GM12878 (cell line): ENCODE results near the gene IFT81. TPM values are rescaled to one million over a fixed set of nuclear protein-coding genes. Genes with fewer than 3 reads are reported as not detected.

Experiments used
- ATAC-seq: fragments of 200-7000 bp; cut with Tn5 transposase; 3 replicates; pipeline ENCODE4 v1.9.1; 2020; ENCODE audit warnings: mild to moderate bottlenecking, moderate library complexity
- BruUV-seq: library from RNA; stranded (reverse); fragments of 400-500 nt; replicated peaks from 2 replicates; lab custom pipeline; 2021; lab: Mats Ljungman, UMichigan
- CTCF ChIA-PET: fragments of 300-600 bp; sonication (Branson Sonifier 250); formaldehyde crosslinking; extraction: SDS; loops from one replicate; lab custom pipeline; 2021; ENCODE audit warnings: inconsistent platforms; lab: Yijun Ruan, JAX
- POLR2A ChIA-PET: fragments of 350-600 bp; formaldehyde crosslinking; extraction: SDS; loops from one replicate; lab custom pipeline; 2021; ENCODE audit warnings: inconsistent platforms; lab: Charles Lee
- RAD21 ChIA-PET: fragments of 300-600 bp; sonication (Branson Sonifier 250); formaldehyde crosslinking; loops from one replicate; lab custom pipeline; 2023; ENCODE audit warnings: antibody characterized with exemption; ENCODE audit not compliant: unreplicated experiment; lab: Charles Lee
- SMC1A ChIA-PET: fragments of 300-600 bp; sonication (Branson Sonifier 250); formaldehyde crosslinking; loops from one replicate; lab custom pipeline; 2023; ENCODE audit not compliant: unreplicated experiment, uncharacterized antibody; lab: Charles Lee
- DNase-seq: peaks from one replicate; pipeline ENCODE4 v3.0.0-alpha.2; 2011; ENCODE audit warnings: low read depth, low spot score
- FAIRE-seq: peaks from 3 replicates; lab custom pipeline; 2011; peaks lifted over from hg19 to GRCh38; lab: Jason Lieb, UNC
- H2AFZ ChIP-seq: 2 replicates; pipeline ENCODE4 v1.6.0; 2011; ENCODE audit warnings: low read depth, low read length, control low read depth; ENCODE audit not compliant: control insufficient read depth
- H3K27ac ChIP-seq: 2 replicates; pipeline ENCODE4 v1.5.1; 2011; ENCODE audit warnings: control low read depth; ENCODE audit not compliant: control insufficient read depth, insufficient read depth
- H3K27me3 ChIP-seq, 2 experiments: replicated peaks in 1 of 2; 2 replicates each; pipeline versions ENCODE4 v1.6.0 to v1.6.1; 2011; ENCODE audit warnings: low read length in 1 of 2; ENCODE audit not compliant: control insufficient read depth in 2 of 2, insufficient read depth in 2 of 2
- H3K36me3 ChIP-seq, 2 experiments: 2 replicates each; pipeline ENCODE4 v1.5.1; 2011; ENCODE audit warnings: low read length in 1 of 2; ENCODE audit not compliant: control insufficient read depth in 2 of 2, insufficient read depth in 2 of 2
- H3K4me1 ChIP-seq: 2 replicates; pipeline ENCODE4 v1.6.1; 2011; ENCODE audit warnings: mild to moderate bottlenecking, low read length, moderate library complexity, mixed read lengths; ENCODE audit not compliant: control insufficient read depth, insufficient read depth
- H3K4me2 ChIP-seq: 2 replicates; pipeline ENCODE4 v1.6.0; 2011; ENCODE audit warnings: control low read depth; ENCODE audit not compliant: control insufficient read depth, insufficient read depth
- H3K4me3 ChIP-seq: fragments of 200-600 bp; sonication (generic); 2 replicates; pipeline ENCODE4 v1.5.1; 2016
- H3K79me2 ChIP-seq: 2 replicates; pipeline ENCODE4 v1.6.0; 2011; ENCODE audit warnings: low read length; ENCODE audit not compliant: control insufficient read depth, insufficient read depth
- H3K9ac ChIP-seq: 2 replicates; pipeline ENCODE4 v1.8.0; 2011; ENCODE audit warnings: low read length, control low read depth, mixed read lengths; ENCODE audit not compliant: control insufficient read depth, insufficient read depth
- H3K9me3 ChIP-seq: replicated peaks from 3 replicates; pipeline ENCODE4 v1.5.1; 2011; ENCODE audit warnings: mild to moderate bottlenecking, low read length; ENCODE audit not compliant: control insufficient read depth, insufficient read depth
- H4K20me1 ChIP-seq: 2 replicates; pipeline ENCODE4 v1.6.0; 2011; ENCODE audit not compliant: control insufficient read depth, insufficient read depth
- BACH1 ChIP-seq: fragments of 450-650 bp; IDR thresholded peaks from 2 replicates; pipeline ENCODE4 v1.6.1; 2017; ENCODE audit warnings: mild to moderate bottlenecking, borderline replicate concordance
- BMI1 ChIP-seq: fragments of 450-650 bp; IDR thresholded peaks from 2 replicates; pipeline ENCODE4 v1.6.1; 2016; ENCODE audit warnings: mild to moderate bottlenecking, moderate library complexity, borderline replicate concordance
- CHD1 ChIP-seq: IDR thresholded peaks from 2 replicates; pipeline ENCODE4 v1.6.1; 2012; ENCODE audit warnings: low read depth, low read length, improper control_type of control experiment
- FOS ChIP-seq: IDR thresholded peaks from 3 replicates; pipeline ENCODE4 v1.6.1; 2011; ENCODE audit warnings: borderline replicate concordance; ENCODE audit not compliant: insufficient read length; ENCODE audit errors: extremely low read depth
- GABPA ChIP-seq: IDR thresholded peaks from 2 replicates; pipeline ENCODE4 v1.6.1; 2014; ENCODE audit warnings: antibody characterized with exemption, low read depth, mild to moderate bottlenecking, inconsistent platforms
- HDAC2 ChIP-seq: fragments of 200-600 bp; sonication (generic); IDR thresholded peaks from 2 replicates; pipeline ENCODE4 v1.6.1; 2017
- JUNB ChIP-seq: IDR thresholded peaks from 2 replicates; pipeline ENCODE4 v1.6.1; 2016; ENCODE audit warnings: antibody characterized with exemption, mild to moderate bottlenecking
- JUND ChIP-seq: IDR thresholded peaks from 2 replicates; pipeline ENCODE4 v1.6.1; 2012; ENCODE audit warnings: low read depth, mild to moderate bottlenecking, low read length, improper control_type of control experiment, moderate library complexity
- MYB ChIP-seq: fragments of 150-350 bp; IDR thresholded peaks from 2 replicates; pipeline ENCODE4 v1.6.1; 2014; ENCODE audit warnings: mild to moderate bottlenecking, low read depth, low read length, borderline replicate concordance
- NBN ChIP-seq: fragments of 450-650 bp; IDR thresholded peaks from 2 replicates; pipeline ENCODE4 v1.6.1; 2016
- NFYA ChIP-seq: IDR thresholded peaks from 2 replicates; pipeline ENCODE4 v1.6.1; 2011; ENCODE audit warnings: low read depth, mild to moderate bottlenecking, low read length, improper control_type of control experiment, borderline replicate concordance
- RCOR1 ChIP-seq: conservative IDR thresholded peaks from 2 replicates; pipeline ENCODE4 v1.6.1; 2012; ENCODE audit warnings: low read depth, low read length, improper control_type of control experiment
- SMARCA5 ChIP-seq: fragments of 450-650 bp; IDR thresholded peaks from 2 replicates; pipeline ENCODE4 v1.6.1; 2017; ENCODE audit warnings: mild to moderate bottlenecking
- USF1 ChIP-seq: IDR thresholded peaks from 2 replicates; pipeline ENCODE4 v1.6.1; 2011; ENCODE audit warnings: borderline replicate concordance, low read depth, mild to moderate bottlenecking, moderate library complexity, mixed read lengths, low read length; ENCODE audit not compliant: insufficient read depth; ENCODE audit errors: extremely low read length
- YBX1 ChIP-seq: fragments of 450-650 bp; IDR thresholded peaks from 2 replicates; pipeline ENCODE4 v1.6.1; 2016; ENCODE audit warnings: antibody characterized with exemption
- WGBS: methylation state at CpG from one replicate; pipeline ENCODE4 v1.1.6; 2016; ENCODE audit warnings: low lambda C conversion rate; ENCODE audit not compliant: insufficient replicate concordance, insufficient coverage; ENCODE audit errors: missing lambda C conversion rate; 5-methylcytosine and 5-hydroxymethylcytosine counted together
- in situ Hi-C: fragments of 300-500 bp; cut with MboI; formaldehyde crosslinking; loops from 9 replicates; pipeline ENCODE4 v1.14.3; 2018; ENCODE audit warnings: mixed read lengths
- intact Hi-C: fragments of 100-400 bp; cut with micrococcal nuclease; formaldehyde crosslinking; loops from one replicate; pipeline ENCODE4 v1.14.2; 2022; ENCODE audit not compliant: unreplicated experiment
- polyA plus RNA-seq, 11 experiments: library from polyadenylated mRNA; depleted of rRNA in 4 of 11; unstranded in 6 of 11; stranded (reverse) in 5 of 11; fragments of >200 nt; fragmentation: Nextera tagmentation in 4 of 11; fragmentation: Illumina TruSeq in 1 of 11; extraction: Ambion mirVana in 4 of 11; extraction: Trizol in 1 of 11; gene quantifications; 1 replicate in 1 of 11; 2 replicates in 10 of 11; pipeline versions ENCODE4 v1.2.1 to v1.2.3, GENCODE V29; 2011 to 2016; ENCODE audit warnings: inconsistent platforms in 2 of 11, missing spikeins in 2 of 11, low read depth in 1 of 11
- total RNA-seq, 4 experiments: library from RNA; depleted of rRNA in 3 of 4; stranded (reverse); fragments of >200 nt in 3 of 4; fragmentation: Illumina TruSeq in 1 of 4; extraction: Trizol in 1 of 4; gene quantifications; 2 replicates each; pipeline versions ENCODE4 v1.2.1 to v1.2.3, GENCODE V29; 2013 to 2021

The IFT81 gene
- total and polyA plus RNA-seq, 10 of the 15 experiments (the other 5 are each of a cell fraction or from before 2014, with no cell fraction given), result 4.1 to 9.9 (median 5.6) TPM

DNA sequence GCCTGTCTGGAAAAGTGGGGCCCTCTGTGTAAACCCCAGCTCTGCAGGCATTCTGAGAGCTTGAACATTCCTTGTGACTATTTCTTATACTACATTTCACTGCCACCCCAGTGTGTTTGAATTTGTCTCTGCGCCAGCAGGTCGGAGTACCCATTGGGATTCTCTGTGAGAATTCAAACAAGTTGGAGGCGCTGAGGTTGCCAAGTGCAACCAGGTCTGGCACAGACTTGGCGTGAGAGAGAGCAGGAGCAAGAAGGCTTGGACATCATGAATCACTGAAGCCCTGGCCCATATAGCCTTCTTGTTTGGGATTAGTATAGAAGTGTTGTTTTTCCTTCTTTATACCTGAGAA lies 123.9 kb downstream of the IFT81 start:
- H3K4me3 ChIP-seq, result no peak overlapping the region
- no peak overlapping the region for H3K4me2 ChIP-seq
- intact Hi-C loops, result no loop called here
- no peak for ATAC-seq
- no peaks in the 10 kb centered on the region for H4K20me1 ChIP-seq
- H3K79me2 ChIP-seq, result no peaks in the 10 kb centered on the region
- TF ChIP-seq SMARCA5 (no peak), USF1 (no peak), NBN (no peak)
- H3K9me3 ChIP-seq, result no peaks in the 10 kb centered on the region
- no peak overlapping the region for H3K9ac ChIP-seq
- in situ Hi-C loops, result no loop called here
- CTCF ChIA-PET, result interaction anchor here (0.5 to 4.0 kb wide), 3 partner anchors 8 to 342 kb away, joined by 3 to 16 read pairs (median 4); no protein-coding TSS in a partner anchor
- no peaks in the 10 kb centered on the region for H3K27me3 ChIP-seq
- POLR2A ChIA-PET, result no interaction called here
- H3K27ac ChIP-seq, result no peak overlapping the region
- DNase-seq, result no peak
- FAIRE-seq, result no peak
- peaks cover 5% of the 10 kb centered on the region; the same call in 1 of the 2 replicates for H3K4me1 ChIP-seq
- WGBS, result 83% methylated on average over 4 of the region's 4 CpGs
- no TSS peak for BruUV-seq
- RAD21 ChIA-PET, result no interaction called here
- SMC1A ChIA-PET, result interaction anchor here (1.4 kb wide), 1 partner anchor 143 kb away, joined by 4 read pairs; no protein-coding TSS in a partner anchor
- no peak overlapping the region for H2AFZ ChIP-seq
- H3K36me3 ChIP-seq, result no peaks in the 10 kb centered on the region

DNA sequence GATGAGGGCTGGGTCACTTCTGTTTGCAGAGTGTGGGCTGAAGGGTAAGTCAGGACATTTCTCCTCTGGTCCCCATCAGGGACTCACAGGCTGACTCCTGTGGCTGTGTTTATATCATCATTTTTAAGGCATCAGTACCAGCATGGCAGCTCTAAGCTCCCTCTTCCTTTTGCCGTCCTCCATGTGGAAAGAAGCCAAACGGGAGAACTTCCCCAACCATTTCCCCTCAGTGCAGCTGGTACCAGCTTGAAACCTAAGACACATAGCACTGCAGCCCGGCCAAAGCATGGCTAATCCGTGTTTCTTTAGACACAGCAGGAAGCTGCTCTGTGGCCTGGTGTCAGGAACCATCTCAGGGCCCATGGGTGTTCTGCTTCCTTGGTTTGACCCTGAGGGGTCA lies 124.9 kb downstream of the IFT81 start:
- FAIRE-seq (no peak), DNase-seq (no peak), ATAC-seq (no peak)
- H2AFZ ChIP-seq, result no peak overlapping the region
- no peaks in the 10 kb centered on the region for H3K9me3 ChIP-seq
- ChIA-PET POLR2A (no interaction called here), RAD21 (interaction anchor here (0.5 to 1.5 kb wide), 2 partner anchors 9 to 64 kb away, joined by 3 read pairs; no protein-coding TSS in a partner anchor), SMC1A (interaction anchor here (0.7 kb wide), 1 partner anchor 150 kb away, joined by 4 read pairs; no protein-coding TSS in a partner anchor), CTCF (interaction anchor here (1.2 to 1.9 kb wide), 3 partner anchors 9 to 150 kb away, joined by 3 to 6 read pairs (median 4); no protein-coding TSS in a partner anchor)
- H3K27ac ChIP-seq, result no peak overlapping the region
- in situ Hi-C loops (no loop called here), intact Hi-C loops (no loop called here)
- no peaks in the 10 kb centered on the region for H4K20me1 ChIP-seq
- peaks cover 5% of the 10 kb centered on the region; the same call in 1 of the 2 replicates for H3K4me1 ChIP-seq
- H3K9ac ChIP-seq, result no peak overlapping the region
- BruUV-seq, result no TSS peak
- no peak for TF ChIP-seq CHD1
- TF ChIP-seq JUNB, result no peak
- TF ChIP-seq FOS, result no peak
- no peak for TF ChIP-seq RCOR1
- TF ChIP-seq HDAC2, result no peak
- no peak for TF ChIP-seq BACH1
- TF ChIP-seq BMI1, result no peak
- no peak for TF ChIP-seq NFYA
- no peak for TF ChIP-seq JUND
- no peak for TF ChIP-seq YBX1
- TF ChIP-seq MYB, result no peak
- TF ChIP-seq GABPA, result no peak
- H3K4me3 ChIP-seq, result no peak overlapping the region
- H3K36me3 ChIP-seq, result no peaks in the 10 kb centered on the region
- no peak overlapping the region for H3K4me2 ChIP-seq
- 18% methylated on average over 4 of the region's 4 CpGs for WGBS
- no peaks in the 10 kb centered on the region for H3K27me3 ChIP-seq
- no peaks in the 10 kb centered on the region for H3K79me2 ChIP-seq
